GM12874 (cell line): ENCODE data around the gene FRYL.

Experiments
- CTCF ChIP-seq: IDR thresholded peaks from 2 replicates; pipeline ENCODE4 v1.5.1; 2011; ENCODE audit warnings: low read depth, mild to moderate bottlenecking, control low read depth, low read length, moderate library complexity; ENCODE audit not compliant: insufficient read depth

FRYL gene

GRCh38 chr4:48503233-48504025 lies 276.6 kb downstream of the FRYL start:
- no peak for TF ChIP-seq CTCF

GRCh38 chr4:48499551-48500066 lies 280.5 kb downstream of the FRYL start:
- TF ChIP-seq CTCF = no peak

- no peak for TF ChIP-seq CTCF
Measured at GRCh38 chr4:48498895-48499294, 281.2 kb downstream of the FRYL start.

GRCh38 chr4:48495941-48496340 lies 284.1 kb downstream of the FRYL start:
- TF ChIP-seq CTCF = no peak

- TF ChIP-seq CTCF = no peak
Measured at GRCh38 chr4:48493452-48494100, 286.5 kb downstream of the FRYL start.

- no peak for TF ChIP-seq CTCF
Measured at GRCh38 chr4:48491514-48492176, 288.4 kb downstream of the FRYL start.

- no peak for TF ChIP-seq CTCF
Measured at GRCh38 chr4:48490680-48491513, 289.2 kb downstream of the FRYL start.
